Measurements from ENCODE around the gene MBD3L5. TPM values are rescaled to one million over a fixed set of nuclear protein-coding genes. Genes with fewer than 3 reads are reported as not detected.
"Not testable (repeated sequence)": the region's sequence is repeated elsewhere in the genome, so short reads cannot be mapped to it uniquely, and the experiment has no call there.

MBD3L5 gene
- polyA plus RNA-seq (2012; ENCODE audit: low read depth, missing spikeins) = not detected

DNA sequence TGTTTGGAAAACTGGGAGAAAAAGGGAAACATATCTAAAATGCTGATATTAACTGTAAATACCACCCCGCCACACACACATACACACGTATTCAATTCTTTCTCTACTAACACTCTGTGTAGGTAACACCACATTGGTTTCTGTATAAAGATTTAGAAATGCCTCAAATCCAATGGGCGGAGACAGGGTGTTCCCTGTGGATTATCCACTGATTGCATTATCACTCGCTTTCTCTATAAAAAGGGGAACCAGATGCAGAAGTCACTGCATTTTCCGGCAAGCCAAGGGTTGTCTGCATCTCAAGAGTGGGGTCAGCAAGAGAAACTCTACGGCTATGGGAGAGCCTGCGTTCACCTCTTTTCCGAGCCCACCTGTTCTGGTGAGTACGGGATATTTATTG lies at the start of gene MBD3L5:
Gene MBD3L5, plus strand, starts transcription at position 301 of the 400 bp plus-strand sequence. Its CDS starts 34 bp downstream, at position 335.
- DNase-seq (ENCODE audit: insufficient read length, low spot score); FAIRE-seq: not testable (repeated sequence)

DNA sequence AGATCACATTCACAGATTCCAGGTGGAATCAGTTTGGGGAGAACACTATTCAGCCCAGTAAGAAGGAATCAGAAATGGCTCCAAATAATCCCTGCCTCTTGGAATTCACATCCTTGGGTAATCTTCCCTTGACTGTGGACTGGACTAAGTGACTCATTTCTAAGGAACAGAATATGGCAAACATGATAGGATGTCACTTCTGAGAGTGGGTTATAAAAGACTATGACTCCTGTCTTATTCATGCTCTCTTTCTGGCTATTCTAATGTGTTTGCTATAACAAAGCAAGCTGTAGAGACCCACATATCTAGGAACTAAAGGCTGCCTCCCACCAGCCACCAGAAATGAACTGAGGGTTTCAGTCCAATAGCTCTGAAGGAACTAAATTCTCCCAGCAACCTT lies 46.9 kb upstream of the MBD3L5 start:
- FAIRE-seq (no peak), DNase-seq (ENCODE audit: insufficient read length, low spot score) (no peak)
- TF ChIP-seq PAX5 (IDR thresholded peaks at IDR 0.05; ENCODE audit: insufficient read depth, low read length, severe bottlenecking) (no peak), TAF1 (IDR thresholded peaks at IDR 0.05; ENCODE audit: low read depth, low read length) (no peak), SPI1 (IDR thresholded peaks at IDR 0.05; ENCODE audit: low read depth, low read length) (no peak), POLR2AphosphoS5 (IDR thresholded peaks at IDR 0.05; ENCODE audit: low read depth, low read length) (no peak), POLR2A (IDR thresholded peaks at IDR 0.05; ENCODE audit: low read depth, low read length) (no peak), POU2F2 (IDR thresholded peaks at IDR 0.05; ENCODE audit: low read depth, low read length) (no peak)

DNA sequence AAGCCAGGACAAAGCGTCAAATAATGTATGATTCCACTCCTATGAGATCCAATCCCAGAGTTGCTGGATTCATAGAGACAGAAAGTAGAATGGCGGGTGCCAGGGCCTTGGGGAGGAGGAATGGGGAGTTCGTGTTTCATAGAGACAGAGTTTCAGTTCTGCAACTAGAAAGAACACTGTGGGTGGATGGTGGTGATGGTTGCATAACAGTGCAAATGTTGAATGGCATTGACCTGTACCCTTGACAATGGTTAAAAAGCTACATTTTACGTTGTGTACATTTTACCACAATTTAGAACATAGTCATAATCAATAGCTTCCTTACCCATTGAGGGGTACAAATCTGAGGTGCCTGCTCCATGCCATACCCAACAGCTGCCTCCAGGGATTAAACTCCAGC lies 42.5 kb upstream of the MBD3L5 start:
- TF ChIP-seq SPI1 (IDR thresholded peaks at IDR 0.05; ENCODE audit: low read depth, low read length) (peak; percentile 93), TAF1 (IDR thresholded peaks at IDR 0.05; ENCODE audit: low read depth, low read length) (no peak)
- no peak for DNase-seq (ENCODE audit: insufficient read length, low spot score)
- FAIRE-seq = peak; percentile 89

DNA sequence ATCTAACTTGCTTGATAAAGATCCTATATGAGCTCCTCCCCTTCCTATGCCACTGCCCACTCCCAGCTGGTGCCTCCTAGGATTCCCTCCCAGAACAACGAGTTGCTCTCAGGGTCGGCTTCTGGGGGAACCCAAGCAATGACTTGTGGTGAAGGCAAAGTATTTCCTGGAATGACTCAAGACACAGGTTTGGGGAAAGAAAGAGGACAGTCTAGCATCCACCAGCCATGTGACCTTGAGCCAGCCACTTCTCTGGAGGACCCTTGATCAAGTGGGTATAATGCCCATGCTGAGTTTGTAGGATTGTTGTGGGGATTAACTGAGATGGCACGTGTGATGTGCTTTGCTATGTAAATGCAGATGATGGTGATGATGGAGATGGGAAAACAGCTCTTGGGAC lies 42.1 kb upstream of the MBD3L5 start:
- DNase-seq (ENCODE audit: insufficient read length, low spot score) (no peak), FAIRE-seq (no peak)
- no peak for TF ChIP-seq SPI1 (IDR thresholded peaks at IDR 0.05; ENCODE audit: low read depth, low read length)
- TF ChIP-seq POLR2AphosphoS5 (IDR thresholded peaks at IDR 0.05; ENCODE audit: low read depth, low read length) = no peak
- no peak for TF ChIP-seq TAF1 (IDR thresholded peaks at IDR 0.05; ENCODE audit: low read depth, low read length)
- no peak for TF ChIP-seq POLR2A (IDR thresholded peaks at IDR 0.05; ENCODE audit: low read depth, low read length)
- no peak for TF ChIP-seq PAX5 (IDR thresholded peaks at IDR 0.05; ENCODE audit: insufficient read depth, low read length, severe bottlenecking)
- TF ChIP-seq POU2F2 (IDR thresholded peaks at IDR 0.05; ENCODE audit: low read depth, low read length) = no peak

DNA sequence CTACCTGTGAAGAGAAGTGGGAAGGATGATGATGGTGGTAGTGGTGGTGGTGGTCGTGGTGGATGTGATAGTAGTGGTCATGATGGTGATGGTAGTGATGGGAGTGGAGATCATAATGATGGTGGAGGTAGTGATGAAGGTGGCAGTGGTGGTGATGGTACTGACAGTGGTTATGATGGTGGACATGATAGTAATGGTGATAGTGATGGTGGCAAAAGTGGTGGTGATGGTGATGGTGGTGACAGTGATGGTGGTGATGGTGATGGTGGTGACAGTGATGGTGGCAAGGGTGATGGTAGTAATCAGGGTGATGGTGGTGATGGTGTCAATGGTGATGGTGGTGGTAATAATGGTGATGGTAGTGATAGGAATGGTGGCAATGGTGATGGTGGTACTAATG lies 35.3 kb upstream of the MBD3L5 start:
- TF ChIP-seq TAF1 (IDR thresholded peaks at IDR 0.05; ENCODE audit: low read depth, low read length) (no peak), POLR2AphosphoS5 (IDR thresholded peaks at IDR 0.05; ENCODE audit: low read depth, low read length) (no peak), POU2F2 (IDR thresholded peaks at IDR 0.05; ENCODE audit: low read depth, low read length) (no peak), PAX5 (IDR thresholded peaks at IDR 0.05; ENCODE audit: insufficient read depth, low read length, severe bottlenecking) (no peak)
- FAIRE-seq = peak; percentile 79
- DNase-seq (ENCODE audit: insufficient read length, low spot score) = no peak

DNA sequence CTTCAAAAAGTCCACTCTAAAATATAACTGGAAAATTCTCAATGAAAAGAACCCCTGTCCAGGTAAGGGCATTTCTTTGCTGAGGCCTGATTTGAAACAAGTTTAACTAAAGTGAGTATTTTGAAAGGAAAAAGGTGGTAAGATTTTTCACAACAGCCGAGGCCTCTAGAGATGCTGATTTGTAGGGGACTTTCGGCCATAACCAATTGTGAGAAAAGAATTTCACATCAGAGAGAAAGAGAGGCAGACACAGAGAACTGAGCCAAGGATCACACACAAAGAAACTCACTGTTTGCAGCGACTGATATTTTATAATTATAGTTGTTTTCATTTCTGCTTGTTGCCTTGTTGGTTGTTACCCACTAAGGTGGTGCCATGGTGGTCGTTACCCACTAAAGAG lies 33.6 kb upstream of the MBD3L5 start:
- TF ChIP-seq POLR2AphosphoS5 (IDR thresholded peaks at IDR 0.05; ENCODE audit: low read depth, low read length) (no peak), POLR2A (IDR thresholded peaks at IDR 0.05; ENCODE audit: low read depth, low read length) (no peak), SPI1 (IDR thresholded peaks at IDR 0.05; ENCODE audit: low read depth, low read length) (no peak), PAX5 (IDR thresholded peaks at IDR 0.05; ENCODE audit: insufficient read depth, low read length, severe bottlenecking) (no peak), POU2F2 (IDR thresholded peaks at IDR 0.05; ENCODE audit: low read depth, low read length) (no peak), TAF1 (IDR thresholded peaks at IDR 0.05; ENCODE audit: low read depth, low read length) (no peak)
- DNase-seq (ENCODE audit: insufficient read length, low spot score) = no peak
- FAIRE-seq = no peak

DNA sequence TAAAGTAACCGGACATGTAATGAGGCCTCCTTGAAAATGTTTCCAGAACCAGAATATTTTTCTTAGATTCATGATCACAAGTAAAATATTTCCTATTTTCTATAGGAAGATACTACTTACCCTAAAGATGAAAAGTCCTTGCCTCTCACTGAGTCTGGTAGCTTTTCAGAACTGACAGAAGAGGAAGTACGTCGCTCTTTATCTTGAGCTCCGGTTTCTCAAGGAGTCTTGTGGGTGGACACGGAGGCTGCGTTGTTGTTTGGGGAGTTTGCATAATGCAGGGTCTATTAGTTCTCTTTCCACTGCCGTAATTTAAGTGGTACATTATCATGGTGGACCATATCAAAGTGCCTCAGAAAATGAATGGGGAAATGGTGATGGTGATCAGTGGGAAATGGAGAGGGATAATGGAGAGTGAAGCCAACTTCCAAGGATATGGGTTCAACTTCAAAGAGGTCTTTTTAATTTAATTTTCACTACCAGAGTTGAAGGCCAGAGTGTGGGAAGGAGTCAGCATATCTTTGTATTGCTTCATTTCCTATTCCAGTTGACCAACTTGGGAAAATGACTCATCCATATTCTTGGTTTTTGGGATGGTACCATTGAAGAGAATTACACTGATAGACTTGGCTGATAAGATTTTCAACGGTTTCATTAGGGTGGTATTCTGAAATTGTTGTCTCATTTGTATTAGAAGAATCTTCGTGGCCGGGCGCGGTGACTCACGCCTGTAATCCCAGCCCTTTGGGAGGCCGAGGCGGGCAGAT lies 32.5 kb upstream of the MBD3L5 start:
- DNase-seq (ENCODE audit: insufficient read length, low spot score) (no peak), FAIRE-seq (no peak)
- TF ChIP-seq TAF1 (IDR thresholded peaks at IDR 0.05; ENCODE audit: low read depth, low read length) = no peak

DNA sequence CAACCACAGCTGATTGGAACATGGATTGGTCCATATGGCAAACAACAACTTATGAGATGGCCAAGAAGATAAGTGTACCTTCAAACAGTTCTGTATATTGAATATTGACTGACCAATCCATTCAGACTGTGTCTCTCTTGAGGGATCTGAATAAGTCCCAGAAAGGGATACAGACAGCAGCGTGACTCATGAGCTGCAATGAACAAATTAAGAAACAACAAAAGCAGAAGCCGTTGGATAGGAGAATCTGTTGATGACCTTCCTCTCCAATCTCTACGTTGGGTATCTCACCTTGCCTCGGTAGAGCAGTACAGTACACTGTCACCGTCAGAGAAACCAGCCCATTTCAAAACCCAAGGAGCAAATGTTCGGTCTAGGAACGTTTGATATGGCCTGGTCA lies 30.4 kb upstream of the MBD3L5 start:
- no peak for TF ChIP-seq PAX5 (IDR thresholded peaks at IDR 0.05; ENCODE audit: insufficient read depth, low read length, severe bottlenecking)
- no peak for TF ChIP-seq POU2F2 (IDR thresholded peaks at IDR 0.05; ENCODE audit: low read depth, low read length)
- no peak for TF ChIP-seq POLR2A (IDR thresholded peaks at IDR 0.05; ENCODE audit: low read depth, low read length)
- TF ChIP-seq TAF1 (IDR thresholded peaks at IDR 0.05; ENCODE audit: low read depth, low read length) = no peak
- TF ChIP-seq POLR2AphosphoS5 (IDR thresholded peaks at IDR 0.05; ENCODE audit: low read depth, low read length) = no peak
- no peak for TF ChIP-seq SPI1 (IDR thresholded peaks at IDR 0.05; ENCODE audit: low read depth, low read length)
- FAIRE-seq (no peak), DNase-seq (ENCODE audit: insufficient read length, low spot score) (no peak)

DNA sequence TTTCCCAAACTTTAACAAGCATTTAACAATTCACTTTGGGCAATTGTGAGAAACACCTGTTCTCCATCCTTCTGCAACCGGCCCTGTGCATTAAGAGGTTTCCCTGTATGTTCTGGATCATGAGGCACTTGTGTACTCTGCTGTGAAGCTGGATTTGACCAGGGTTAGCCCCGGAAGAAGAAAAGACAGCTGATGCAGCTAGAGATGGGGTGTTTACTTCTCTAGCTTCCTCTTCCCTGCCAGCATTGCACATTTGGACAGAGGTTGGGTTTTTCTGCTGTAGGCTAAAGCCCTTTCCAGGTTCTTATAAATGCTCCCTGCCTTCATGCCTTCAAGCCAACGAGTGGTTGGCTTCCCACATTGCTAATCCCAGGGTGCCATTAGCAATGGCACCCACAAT lies 30.0 kb upstream of the MBD3L5 start:
- TF ChIP-seq PAX5 (IDR thresholded peaks at IDR 0.05; ENCODE audit: insufficient read depth, low read length, severe bottlenecking) = no peak
- no peak for TF ChIP-seq POLR2AphosphoS5 (IDR thresholded peaks at IDR 0.05; ENCODE audit: low read depth, low read length)
- no peak for TF ChIP-seq POU2F2 (IDR thresholded peaks at IDR 0.05; ENCODE audit: low read depth, low read length)
- TF ChIP-seq POLR2A (IDR thresholded peaks at IDR 0.05; ENCODE audit: low read depth, low read length) = no peak
- TF ChIP-seq SPI1 (IDR thresholded peaks at IDR 0.05; ENCODE audit: low read depth, low read length) = no peak
- no peak for TF ChIP-seq TAF1 (IDR thresholded peaks at IDR 0.05; ENCODE audit: low read depth, low read length)
- DNase-seq (ENCODE audit: insufficient read length, low spot score) = no peak
- FAIRE-seq = no peak

DNA sequence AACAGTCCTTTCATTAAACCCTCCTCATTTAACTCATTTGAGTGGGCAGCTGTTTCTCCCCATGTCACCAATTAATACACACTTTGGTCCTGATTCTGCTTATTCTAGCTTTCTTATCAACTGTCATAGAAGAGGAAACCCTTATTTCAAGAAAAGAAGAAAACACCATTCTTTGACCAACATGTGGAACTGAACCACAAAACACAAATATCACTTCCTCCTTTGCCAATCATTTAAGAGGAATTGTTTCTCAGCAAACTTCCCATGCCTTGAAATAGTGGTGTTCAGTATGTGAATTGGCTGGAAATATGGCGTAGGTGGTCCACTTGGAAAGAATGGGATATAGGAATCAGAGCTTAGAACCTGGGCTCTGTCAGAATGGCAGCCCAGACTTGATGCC lies 29.6 kb upstream of the MBD3L5 start:
- no peak for FAIRE-seq

More for the DNA sequence above, 29.6 kb upstream of the MBD3L5 start:
- TF ChIP-seq POU2F2 (IDR thresholded peaks at IDR 0.05; ENCODE audit: low read depth, low read length) (no peak), SPI1 (IDR thresholded peaks at IDR 0.05; ENCODE audit: low read depth, low read length) (no peak), POLR2A (IDR thresholded peaks at IDR 0.05; ENCODE audit: low read depth, low read length) (no peak), PAX5 (IDR thresholded peaks at IDR 0.05; ENCODE audit: insufficient read depth, low read length, severe bottlenecking) (no peak), POLR2AphosphoS5 (IDR thresholded peaks at IDR 0.05; ENCODE audit: low read depth, low read length) (no peak), TAF1 (IDR thresholded peaks at IDR 0.05; ENCODE audit: low read depth, low read length) (no peak)
- DNase-seq (ENCODE audit: insufficient read length, low spot score) = no peak

Measured in GM12891 (cell line).